Testis (tissue), 3 donors: ENCODE results near the gene MX1. TPM values are rescaled to one million over a fixed set of nuclear protein-coding genes. Genes with fewer than 3 reads are reported as not detected.

ENCODE experiments used
- DNase-seq: peaks from one replicate; pipeline ENCODE4 v3.0.0-alpha.2; 2019
- H3K27ac ChIP-seq, 2 donors: fragments of 200-600 bp; sonication (generic); one replicate each; pipeline ENCODE4 v1.5.1; 2019
- H3K27me3 ChIP-seq: fragments of 200-600 bp; sonication (generic); one replicate; pipeline ENCODE4 v1.5.1; 2019
- H3K36me3 ChIP-seq: fragments of 200-600 bp; sonication (generic); one replicate; pipeline ENCODE4 v1.5.1; 2017; ENCODE audit warnings: low read depth; ENCODE audit errors: missing control alignments
- H3K4me1 ChIP-seq: fragments of 200-600 bp; sonication (generic); one replicate; pipeline ENCODE4 v1.5.1; 2019
- H3K4me3 ChIP-seq, 2 donors: fragments of 200-600 bp; sonication (generic); one replicate each; pipeline ENCODE4 v1.5.1; 2017 to 2019
- H3K9me3 ChIP-seq: fragments of 200-600 bp; sonication (generic); one replicate; pipeline ENCODE4 v1.5.1; 2017
- POLR2A ChIP-seq: fragments of 450-650 bp; IDR thresholded peaks from one replicate; pipeline ENCODE4 v1.6.1; 2017; ENCODE audit warnings: antibody characterized with exemption, mild to moderate bottlenecking, moderate library complexity
- WGBS, 2 donors: methylation state at CpG; one replicate each; pipeline ENCODE4 v1.1.5; 2018; 5-methylcytosine and 5-hydroxymethylcytosine counted together
- intact Hi-C: fragments of 100-400 bp; cut with DNase I; formaldehyde crosslinking; loops from one replicate; pipeline ENCODE4 v1.15.1; 2023; ENCODE audit warnings: low total_unique reads
- polyA plus RNA-seq: library from polyadenylated mRNA; stranded (reverse); fragments of 350-450 nt; fragmentation: Illumina TruSeq; extraction: RNeasy Lipid Tissue Mini Kit (QIAGEN cat#74804); gene quantifications from one replicate; pipeline ENCODE4 v1.2.3, GENCODE V29; 2014; ENCODE audit warnings: low read depth, low replicate concordance; ENCODE audit not compliant: insufficient read depth
- total RNA-seq, 2 donors: library from RNA; depleted of rRNA; stranded (reverse); fragments of >200 nt; gene quantifications; one replicate each; pipeline ENCODE4 v1.2.3, GENCODE V29; 2016
- TF ChIP-seq, protein P1 (sequence below), 3 experiments: fragments of 450-650 bp in 2 of 3; fragments of 200-600 bp in 1 of 3; sonication (generic) in 1 of 3; IDR thresholded peaks; one replicate each; pipeline ENCODE4 v1.5.1; 2016 to 2019; ENCODE audit warnings: antibody characterized with exemption in 3 of 3, mild to moderate bottlenecking in 2 of 3, moderate library complexity in 1 of 3

The MX1 gene
- total and polyA plus RNA-seq, 3 donors from 2014 or later = 18.0 to 36.1 (median 22.7) TPM

DNA sequence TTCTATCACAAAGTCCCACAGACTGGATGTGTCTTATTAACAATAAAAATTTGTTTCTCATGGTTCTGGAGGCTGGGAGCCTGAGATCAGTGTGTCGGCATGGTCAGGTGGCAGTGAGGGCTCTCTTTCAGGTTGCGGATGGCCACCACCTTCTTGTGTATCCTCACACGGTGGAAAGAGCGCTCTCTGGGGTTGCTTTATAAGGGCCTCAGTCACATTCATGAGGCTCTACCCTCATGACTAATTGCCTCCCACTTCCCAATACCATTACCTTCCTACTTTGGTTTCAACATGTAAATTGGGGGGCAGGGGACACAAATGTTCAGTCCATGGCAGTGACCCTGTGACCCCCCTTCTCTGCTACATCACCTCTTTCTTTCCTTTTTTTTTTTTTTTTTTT, 20.7 kb upstream of the MX1 start:
- intact Hi-C loops = no loop called here
- no peaks in the 10 kb centered on the region for H3K9me3 ChIP-seq
- 88 to 94% methylated on average over 4 of the region's 4 CpGs for WGBS, 2 donors
- TF ChIP-seq, protein P1, sequence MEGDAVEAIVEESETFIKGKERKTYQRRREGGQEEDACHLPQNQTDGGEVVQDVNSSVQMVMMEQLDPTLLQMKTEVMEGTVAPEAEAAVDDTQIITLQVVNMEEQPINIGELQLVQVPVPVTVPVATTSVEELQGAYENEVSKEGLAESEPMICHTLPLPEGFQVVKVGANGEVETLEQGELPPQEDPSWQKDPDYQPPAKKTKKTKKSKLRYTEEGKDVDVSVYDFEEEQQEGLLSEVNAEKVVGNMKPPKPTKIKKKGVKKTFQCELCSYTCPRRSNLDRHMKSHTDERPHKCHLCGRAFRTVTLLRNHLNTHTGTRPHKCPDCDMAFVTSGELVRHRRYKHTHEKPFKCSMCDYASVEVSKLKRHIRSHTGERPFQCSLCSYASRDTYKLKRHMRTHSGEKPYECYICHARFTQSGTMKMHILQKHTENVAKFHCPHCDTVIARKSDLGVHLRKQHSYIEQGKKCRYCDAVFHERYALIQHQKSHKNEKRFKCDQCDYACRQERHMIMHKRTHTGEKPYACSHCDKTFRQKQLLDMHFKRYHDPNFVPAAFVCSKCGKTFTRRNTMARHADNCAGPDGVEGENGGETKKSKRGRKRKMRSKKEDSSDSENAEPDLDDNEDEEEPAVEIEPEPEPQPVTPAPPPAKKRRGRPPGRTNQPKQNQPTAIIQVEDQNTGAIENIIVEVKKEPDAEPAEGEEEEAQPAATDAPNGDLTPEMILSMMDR (IDR thresholded peaks at IDR 0.05) = no peak
- no peak for TF ChIP-seq POLR2A
- no peaks in the 10 kb centered on the region for H3K4me1 ChIP-seq
- no peak overlapping the region for H3K4me3 ChIP-seq
- no peaks in the 10 kb centered on the region for H3K27me3 ChIP-seq
- no peaks in the 10 kb centered on the region for H3K36me3 ChIP-seq
- H3K27ac ChIP-seq = no peak overlapping the region
- no peak for DNase-seq

DNA sequence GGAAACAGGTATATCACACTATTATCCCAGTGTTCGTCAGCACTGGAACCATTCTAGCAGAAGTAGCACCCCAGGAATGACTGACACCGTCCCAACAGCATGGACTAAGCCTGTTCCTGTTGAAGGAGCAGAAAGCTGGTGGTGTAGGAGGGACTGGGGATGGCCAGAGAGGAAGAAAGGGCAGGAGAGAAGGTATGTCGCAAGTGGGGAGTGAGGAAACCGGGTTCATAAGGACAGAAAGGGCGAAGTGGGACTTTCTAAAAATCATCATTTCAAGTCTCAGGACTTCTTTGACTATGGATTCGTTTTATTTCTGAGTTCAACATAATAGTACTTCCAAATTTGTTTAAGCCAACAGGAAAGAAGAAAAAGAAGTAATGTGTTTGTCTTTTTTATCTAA, 19.7 kb upstream of the MX1 start:
- Histone ChIP-seq H3K27ac (no peak overlapping the region), H3K4me3 (no peak overlapping the region), H3K27me3 (no peaks in the 10 kb centered on the region), H3K36me3 (no peaks in the 10 kb centered on the region), H3K4me1 (no peaks in the 10 kb centered on the region), H3K9me3 (no peaks in the 10 kb centered on the region)
- 91 to 93% methylated on average over 6 of the region's 6 CpGs for WGBS, 2 donors
- intact Hi-C loops = no loop called here
- TF ChIP-seq, protein P1 (IDR thresholded peaks at IDR 0.05) = no peak
- no peak for TF ChIP-seq POLR2A
- no peak for DNase-seq

DNA sequence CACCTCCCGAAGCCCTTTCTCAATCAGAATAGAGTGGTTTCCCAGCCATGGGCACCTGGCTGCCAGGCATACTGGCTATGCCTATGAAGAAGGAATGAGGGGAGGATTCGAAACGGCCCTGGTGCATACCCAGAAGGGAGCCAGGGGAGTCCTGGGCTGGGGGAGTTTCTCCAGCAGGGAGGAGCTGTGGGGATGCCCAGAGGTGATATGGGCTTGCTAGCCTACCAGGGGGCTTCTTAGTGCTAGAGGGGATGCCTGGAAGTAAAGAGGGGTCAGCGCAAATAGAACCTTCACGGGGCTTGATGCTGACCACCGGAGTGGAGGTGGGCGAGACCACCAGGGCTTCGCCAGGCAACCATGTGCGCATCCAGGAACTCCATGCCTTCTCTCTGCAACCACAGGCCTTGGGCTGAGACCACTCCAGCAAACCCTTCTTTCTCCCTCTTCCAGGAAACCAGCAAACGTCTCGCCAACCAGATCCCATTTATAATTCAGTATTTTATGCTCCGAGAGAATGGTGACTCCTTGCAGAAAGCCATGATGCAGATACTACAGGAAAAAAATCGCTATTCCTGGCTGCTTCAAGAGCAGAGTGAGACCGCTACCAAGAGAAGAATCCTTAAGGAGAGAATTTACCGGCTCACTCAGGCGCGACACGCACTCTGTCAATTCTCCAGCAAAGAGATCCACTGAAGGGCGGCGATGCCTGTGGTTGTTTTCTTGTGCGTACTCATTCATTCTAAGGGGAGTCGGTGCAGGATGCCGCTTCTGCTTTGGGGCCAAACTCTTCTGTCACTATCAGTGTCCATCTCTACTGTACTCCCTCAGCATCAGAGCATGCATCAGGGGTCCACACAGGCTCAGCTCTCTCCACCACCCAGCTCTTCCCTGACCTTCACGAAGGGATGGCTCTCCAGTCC, 18.2 kb upstream of the MX1 start:
- H3K4me1 ChIP-seq = no peaks in the 10 kb centered on the region
- no peak overlapping the region for H3K4me3 ChIP-seq
- DNase-seq = no peak
- no peak for TF ChIP-seq POLR2A
- TF ChIP-seq, protein P1 (IDR thresholded peaks at IDR 0.05) = no peak
- H3K27me3 ChIP-seq = no peaks in the 10 kb centered on the region
- no peak overlapping the region for H3K27ac ChIP-seq
- no peaks in the 10 kb centered on the region for H3K9me3 ChIP-seq
- no peaks in the 10 kb centered on the region for H3K36me3 ChIP-seq
- WGBS, 2 donors = 90 to 92% methylated on average over 24 of the region's 24 CpGs
- intact Hi-C loops = no loop called here

DNA sequence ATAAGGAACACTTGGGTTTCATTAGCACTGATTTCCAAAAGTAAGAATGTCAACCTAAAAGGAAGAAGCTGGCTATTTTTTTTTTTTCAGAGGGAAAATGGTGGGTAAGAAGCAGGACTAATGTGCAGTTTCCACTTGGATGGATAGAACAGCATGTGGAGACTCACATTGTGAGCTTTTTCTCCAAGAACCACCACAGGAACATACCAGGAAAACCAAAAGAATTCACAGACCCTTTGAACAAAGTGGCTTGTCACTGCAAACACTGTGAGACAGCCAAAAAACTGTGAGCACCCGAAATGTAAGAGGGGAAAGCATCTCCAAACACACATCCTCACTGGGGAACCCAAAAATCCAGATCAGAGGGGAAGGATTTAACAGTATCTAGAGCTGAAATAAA, 15.7 kb upstream of the MX1 start:
- Histone ChIP-seq H3K36me3 (no peaks in the 10 kb centered on the region), H3K27me3 (no peaks in the 10 kb centered on the region), H3K4me3 (no peak overlapping the region), H3K27ac (no peak overlapping the region), H3K4me1 (no peaks in the 10 kb centered on the region), H3K9me3 (no peaks in the 10 kb centered on the region)
- 69 to 89% methylated on average over 1 of the region's 1 CpG for whole genome bisulfite sequencing, 2 donors
- no peak for DNase-seq
- TF ChIP-seq, protein P1 (IDR thresholded peaks at IDR 0.05) = no peak
- no peak for TF ChIP-seq POLR2A
- intact Hi-C loops = no loop called here
